ENCODE data around the gene PTER.

The PTER gene, protein sequence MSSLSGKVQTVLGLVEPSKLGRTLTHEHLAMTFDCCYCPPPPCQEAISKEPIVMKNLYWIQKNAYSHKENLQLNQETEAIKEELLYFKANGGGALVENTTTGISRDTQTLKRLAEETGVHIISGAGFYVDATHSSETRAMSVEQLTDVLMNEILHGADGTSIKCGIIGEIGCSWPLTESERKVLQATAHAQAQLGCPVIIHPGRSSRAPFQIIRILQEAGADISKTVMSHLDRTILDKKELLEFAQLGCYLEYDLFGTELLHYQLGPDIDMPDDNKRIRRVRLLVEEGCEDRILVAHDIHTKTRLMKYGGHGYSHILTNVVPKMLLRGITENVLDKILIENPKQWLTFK

DNA sequence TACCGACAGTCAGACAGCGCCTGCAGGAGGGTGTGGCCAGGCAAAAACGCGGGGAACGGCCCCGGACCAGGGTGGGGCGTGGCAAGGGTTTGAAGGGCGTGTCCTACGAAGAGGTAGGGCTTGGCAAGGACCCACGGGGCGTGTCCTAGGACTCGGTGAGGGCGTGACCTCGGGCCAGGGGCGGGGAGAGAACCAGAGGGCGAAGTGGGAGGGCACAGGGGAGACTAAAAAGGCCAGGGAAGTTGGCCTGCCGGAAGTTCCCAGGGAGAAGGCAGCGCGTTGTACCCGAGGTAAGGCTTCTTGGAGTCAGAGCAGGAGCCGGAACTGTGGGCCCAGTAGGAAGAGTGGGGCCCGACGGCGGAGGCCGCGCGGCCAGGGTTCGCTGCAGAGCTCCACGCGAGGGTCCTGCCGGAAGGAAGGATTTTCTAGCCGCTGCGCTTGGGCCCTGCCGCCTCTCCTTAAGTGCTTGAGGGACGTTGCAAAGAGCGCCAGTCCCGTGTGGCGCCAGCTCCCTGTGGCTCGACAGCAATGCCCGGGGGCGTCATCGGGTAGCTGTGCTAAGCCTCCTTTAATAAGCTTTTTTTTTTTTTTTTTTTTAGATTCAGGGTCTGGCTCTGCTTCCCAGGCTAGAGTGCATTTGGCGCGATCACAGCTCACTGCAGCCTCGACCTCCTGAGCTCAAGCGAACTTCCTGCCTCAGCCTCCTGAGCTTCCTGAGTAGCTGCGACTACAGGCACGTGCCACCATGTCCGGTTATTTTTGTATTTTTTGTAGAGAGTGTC, at the start of gene PTER:
TSS of gene PTER (plus strand) at position 253 of the 782 bp plus-strand sequence. CDS start 47,375 bp downstream, outside the sequence.
- H3K4me1 Mint-ChIP-seq, result peaks cover 20 to 25% of the 10 kb centered on the region in 2 donors
- peak; percentile 99 for ATAC-seq (replicated peaks)
- peaks cover 0 to 5% of the 10 kb centered on the region in 2 donors for H3K27me3 Mint-ChIP-seq
- H3K27ac Mint-ChIP-seq, result peak within 1 kb of the TSS; percentile 98
- H3K9me3 Mint-ChIP-seq, result no peaks in the 10 kb centered on the region
- peak; percentile 96 for DNase-seq
- H3K4me3 Mint-ChIP-seq, result peak within 1 kb of the TSS; percentile 90 to 94
- peaks cover 8 to 19% of the 10 kb centered on the region in 2 donors for H3K36me3 Mint-ChIP-seq

DNA sequence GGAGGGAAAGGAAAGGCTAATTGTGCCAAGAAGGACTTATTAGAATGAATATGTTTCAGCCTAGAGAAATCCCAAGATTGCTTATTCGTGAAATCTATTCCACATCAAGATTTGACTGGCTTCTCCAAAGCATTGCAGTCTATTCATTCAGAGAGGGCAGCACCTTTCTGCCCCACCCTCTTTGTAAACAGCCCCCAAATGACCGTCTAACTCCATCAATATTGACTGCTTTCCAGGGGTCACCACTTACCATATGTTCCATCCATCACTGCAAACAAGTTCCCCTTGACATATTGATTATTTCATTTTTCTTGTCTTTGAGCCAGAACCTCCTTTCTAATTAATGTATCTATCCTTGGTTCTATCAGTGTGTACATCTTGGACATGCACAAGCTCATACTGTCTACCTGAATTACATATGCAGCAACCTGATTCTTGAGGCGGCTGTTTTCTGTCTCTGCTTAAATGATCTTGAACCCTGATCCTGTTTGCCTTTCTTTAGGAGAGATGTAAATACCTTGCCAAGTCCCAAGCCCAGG, 44.2 kb upstream of the PTER start:
- DNase-seq (no peak), ATAC-seq (replicated peaks) (no peak)
- no peaks in the 10 kb centered on the region for H3K36me3 Mint-ChIP-seq
- no peaks in the 10 kb centered on the region for H3K4me1 Mint-ChIP-seq
- no peaks in the 10 kb centered on the region for H3K9me3 Mint-ChIP-seq
- peaks cover 13 to 20% of the 10 kb centered on the region in 2 donors for H3K27me3 Mint-ChIP-seq
- no peak overlapping the region for H3K27ac Mint-ChIP-seq
- H3K4me3 Mint-ChIP-seq, result no peak overlapping the region

DNA sequence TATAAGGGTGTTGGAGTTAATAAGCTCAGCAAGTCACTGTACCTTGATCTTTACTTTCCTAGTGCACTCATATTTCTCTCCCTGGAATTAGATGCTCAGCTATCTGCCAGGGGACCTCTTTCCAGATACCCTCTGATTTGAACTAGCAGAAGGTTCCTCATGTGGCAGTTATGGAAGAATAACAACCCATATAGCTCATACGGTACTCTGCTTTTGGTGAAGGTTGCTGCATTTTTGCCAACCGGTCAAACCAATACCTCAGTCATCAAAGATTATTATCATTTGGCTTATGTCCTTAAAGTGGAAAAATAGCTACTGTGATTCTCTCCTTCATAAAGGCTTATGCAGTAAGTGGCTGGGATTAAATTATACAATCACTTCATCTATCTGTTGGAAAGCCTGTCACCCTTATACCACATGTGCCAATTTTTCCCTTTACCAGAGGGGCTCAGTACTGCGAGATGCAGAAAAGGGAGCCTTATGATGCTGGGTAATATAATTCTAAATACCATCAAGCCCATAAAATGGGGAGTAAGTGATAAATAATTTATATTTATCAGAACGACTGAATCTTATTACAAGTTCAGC, 43.4 kb upstream of the PTER start:
- DNase-seq (no peak), ATAC-seq (replicated peaks) (no peak)
- H3K27me3 Mint-ChIP-seq, result peaks cover 18 to 21% of the 10 kb centered on the region in 2 donors
- no peaks in the 10 kb centered on the region for H3K4me1 Mint-ChIP-seq
- H3K36me3 Mint-ChIP-seq, result no peaks in the 10 kb centered on the region
- no peak overlapping the region for H3K4me3 Mint-ChIP-seq
- no peak overlapping the region for H3K27ac Mint-ChIP-seq
- no peaks in the 10 kb centered on the region for H3K9me3 Mint-ChIP-seq

DNA sequence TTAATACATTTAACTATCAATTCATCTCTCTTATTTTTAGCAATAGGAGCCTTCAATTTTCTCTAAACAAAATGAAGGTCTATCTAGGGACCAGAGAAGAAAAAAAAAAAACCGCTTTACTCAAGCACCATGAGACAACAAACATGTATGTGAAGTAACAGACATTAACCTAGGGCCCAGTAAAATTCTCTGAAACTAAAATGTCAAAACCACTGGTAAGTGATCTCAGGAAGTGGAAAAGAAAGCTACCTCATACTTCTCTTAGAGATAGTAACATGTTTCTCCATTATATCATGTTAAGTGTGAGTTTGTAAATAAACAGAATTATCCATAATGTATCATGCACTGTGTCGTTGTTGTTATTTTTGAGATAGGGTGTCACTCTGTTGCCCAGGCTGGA, 35.4 kb upstream of the PTER start:
- DNase-seq (no peak), ATAC-seq (replicated peaks) (no peak)
- Mint-ChIP-seq H3K27ac (no peak overlapping the region), H3K27me3 (peaks cover 15 to 19% of the 10 kb centered on the region in 2 donors), H3K4me1 (peaks cover 0 to 11% of the 10 kb centered on the region in 2 donors), H3K4me3 (no peak overlapping the region), H3K36me3 (no peaks in the 10 kb centered on the region), H3K9me3 (peaks cover 0 to 4% of the 10 kb centered on the region in 2 donors)

DNA sequence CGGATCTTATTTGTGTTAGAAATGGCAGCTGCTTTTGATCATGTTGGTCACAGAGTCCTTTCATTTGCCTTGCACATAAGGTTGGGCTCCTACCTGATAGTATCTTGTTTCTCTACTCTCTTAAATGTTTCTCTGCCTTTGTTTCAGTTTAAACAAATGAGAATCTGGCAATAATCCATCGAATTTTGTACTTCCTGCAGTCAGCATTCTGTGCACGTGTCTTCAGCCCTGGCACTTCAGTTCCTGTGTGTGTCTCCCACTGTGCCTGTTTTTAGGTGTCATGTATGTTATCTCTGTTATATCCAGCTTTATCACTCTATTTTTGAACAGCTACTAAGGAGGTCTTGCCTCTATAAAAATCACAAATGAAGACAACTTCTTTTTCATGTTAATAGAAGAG, 28.4 kb upstream of the PTER start:
- Mint-ChIP-seq H3K4me3 (no peak overlapping the region), H3K36me3 (no peaks in the 10 kb centered on the region), H3K4me1 (peaks cover 2 to 12% of the 10 kb centered on the region in 2 donors), H3K27ac (no peak overlapping the region), H3K9me3 (peaks cover 0 to 4% of the 10 kb centered on the region in 2 donors), H3K27me3 (peaks cover 17 to 25% of the 10 kb centered on the region in 2 donors)
- DNase-seq (no peak), ATAC-seq (replicated peaks) (no peak)

DNA sequence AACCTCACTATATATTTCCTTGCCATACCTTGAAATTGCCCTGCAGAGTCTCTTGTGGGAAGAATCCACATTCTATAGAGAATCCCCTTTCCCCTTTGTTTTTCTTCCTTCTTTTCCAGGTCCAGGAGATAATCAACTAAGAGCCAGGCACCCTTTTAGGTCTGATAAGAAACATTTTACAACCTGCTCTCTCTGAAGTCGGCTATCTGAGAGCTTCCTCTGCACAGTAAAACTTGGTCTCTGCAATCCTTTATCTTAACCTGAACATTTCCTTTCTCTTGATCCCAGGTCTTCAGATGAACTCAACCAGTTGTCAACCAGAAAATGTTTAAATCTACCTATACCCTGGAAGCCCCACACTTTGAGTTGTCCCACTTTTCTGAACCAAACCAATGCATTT, 19.5 kb upstream of the PTER start:
- no peak for ATAC-seq (replicated peaks)
- Mint-ChIP-seq H3K4me3 (no peak overlapping the region), H3K9me3 (peaks cover 0 to 1% of the 10 kb centered on the region in 2 donors), H3K27me3 (peaks cover 15 to 30% of the 10 kb centered on the region in 2 donors), H3K36me3 (no peaks in the 10 kb centered on the region), H3K27ac (no peak overlapping the region), H3K4me1 (peaks cover 0 to 4% of the 10 kb centered on the region in 2 donors)
- no peak for DNase-seq

DNA sequence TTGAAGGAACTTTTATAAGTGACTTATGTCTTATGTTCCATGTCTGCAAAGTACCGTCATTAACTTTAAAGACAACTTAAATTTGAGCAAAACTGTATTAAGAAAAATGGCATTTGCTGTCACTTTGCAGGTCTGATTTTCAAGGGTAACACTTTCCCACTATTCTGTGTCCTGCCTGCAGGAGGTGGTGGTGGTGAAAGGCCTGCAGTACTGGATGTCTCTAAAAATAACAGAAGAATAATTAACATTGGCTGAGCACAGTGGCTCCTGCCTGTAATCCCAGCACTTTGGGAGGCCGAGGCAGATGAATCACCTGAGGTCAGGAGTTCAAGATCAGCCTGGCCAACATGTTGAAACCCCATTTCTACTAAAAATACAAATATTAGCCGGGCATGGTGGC, 13.2 kb upstream of the PTER start:
- Mint-ChIP-seq H3K27me3 (peaks cover 10 to 29% of the 10 kb centered on the region in 2 donors), H3K9me3 (peaks cover 5 to 9% of the 10 kb centered on the region in 2 donors)
- DNase-seq, result no peak

DNA sequence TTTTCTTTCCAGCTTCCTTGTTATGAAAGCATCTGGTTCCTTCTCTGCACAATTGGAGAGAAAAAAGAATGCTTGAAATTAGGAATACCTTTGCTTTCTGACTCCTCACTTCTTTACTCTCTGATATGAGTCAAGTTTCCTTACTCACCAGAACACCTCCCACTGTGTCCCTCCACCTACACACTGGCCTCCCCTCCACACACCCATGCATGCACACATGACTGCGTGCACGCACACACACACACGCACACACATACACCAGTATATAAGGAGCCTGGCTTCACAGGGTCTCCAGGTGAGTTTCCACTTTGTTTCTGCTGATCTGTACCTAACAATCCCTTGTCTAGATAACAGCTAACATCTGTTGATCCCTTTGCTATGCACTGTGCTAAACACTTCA, 11.4 kb upstream of the PTER start:
- Mint-ChIP-seq H3K36me3 (peaks cover 0 to 5% of the 10 kb centered on the region in 2 donors), H3K27ac (no peak overlapping the region), H3K4me1 (no peaks in the 10 kb centered on the region), H3K27me3 (peaks cover 5 to 20% of the 10 kb centered on the region in 2 donors), H3K4me3 (no peak overlapping the region), H3K9me3 (peaks cover 5 to 9% of the 10 kb centered on the region in 2 donors)
- DNase-seq (no peak), ATAC-seq (replicated peaks) (no peak)

More for the DNA sequence above, 13.2 kb upstream of the PTER start:
- ATAC-seq (replicated peaks), result no peak
- Mint-ChIP-seq H3K4me3 (no peak overlapping the region), H3K36me3 (peaks cover 0 to 5% of the 10 kb centered on the region in 2 donors), H3K27ac (no peak overlapping the region), H3K4me1 (no peaks in the 10 kb centered on the region)

DNA sequence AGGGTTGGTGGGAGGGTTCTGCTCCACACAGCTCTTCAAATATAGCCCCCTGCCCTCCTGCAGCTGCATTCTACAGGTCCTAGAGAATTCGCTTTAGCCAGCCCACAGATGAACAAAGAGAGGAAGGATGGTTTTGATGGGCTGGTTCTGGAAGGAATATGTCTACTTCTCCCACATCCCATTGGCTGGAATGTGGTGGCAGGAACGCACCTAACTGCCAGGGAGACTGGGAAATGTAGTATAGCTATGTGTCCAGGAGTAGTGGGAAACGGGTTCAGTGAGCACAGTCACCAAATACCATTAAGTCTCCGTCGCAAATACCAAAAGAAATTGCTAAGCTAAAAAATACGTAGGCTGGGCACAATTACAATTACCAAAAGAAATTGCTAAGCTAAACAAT, 7.3 kb upstream of the PTER start:
- ATAC-seq (replicated peaks), result no peak
- no peak overlapping the region for H3K27ac Mint-ChIP-seq
- DNase-seq, result no peak
- H3K4me1 Mint-ChIP-seq, result no peaks in the 10 kb centered on the region
- peaks cover 7 to 10% of the 10 kb centered on the region in 2 donors for H3K27me3 Mint-ChIP-seq
- peaks cover 5 to 9% of the 10 kb centered on the region in 2 donors for H3K9me3 Mint-ChIP-seq
- peaks cover 0 to 5% of the 10 kb centered on the region in 2 donors for H3K36me3 Mint-ChIP-seq
- H3K4me3 Mint-ChIP-seq, result no peak overlapping the region

DNA sequence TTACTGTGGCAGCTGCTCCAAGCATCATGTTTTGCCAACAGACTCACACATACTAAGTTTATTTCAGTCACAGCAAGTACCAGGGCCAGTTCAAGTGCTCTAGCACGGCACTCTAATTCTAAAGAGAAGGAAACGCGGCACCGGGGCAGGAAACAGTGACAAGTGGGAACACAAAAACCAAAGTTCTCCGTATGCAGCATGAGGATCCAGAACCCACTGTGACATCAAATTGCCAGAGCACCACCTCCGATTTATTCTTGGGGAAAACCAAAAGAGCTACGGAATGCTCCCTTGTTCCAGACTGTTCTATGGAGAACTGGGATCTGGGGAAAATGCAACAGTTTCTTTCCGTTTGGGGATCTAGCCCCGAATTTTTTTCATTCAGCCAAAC, 448 bp upstream of the PTER start:
- H3K4me3 Mint-ChIP-seq, result peak overlapping the region; percentile 90 to 94
- H3K27ac Mint-ChIP-seq, result peak overlapping the region; percentile 98
- peaks cover 20 to 25% of the 10 kb centered on the region in 2 donors for H3K4me1 Mint-ChIP-seq
- peaks cover 8 to 19% of the 10 kb centered on the region in 2 donors for H3K36me3 Mint-ChIP-seq
- ATAC-seq (replicated peaks), result peak; percentile 2 to 8
- no peaks in the 10 kb centered on the region for H3K9me3 Mint-ChIP-seq
- no peak for DNase-seq
- peaks cover 0 to 5% of the 10 kb centered on the region in 2 donors for H3K27me3 Mint-ChIP-seq

DNA sequence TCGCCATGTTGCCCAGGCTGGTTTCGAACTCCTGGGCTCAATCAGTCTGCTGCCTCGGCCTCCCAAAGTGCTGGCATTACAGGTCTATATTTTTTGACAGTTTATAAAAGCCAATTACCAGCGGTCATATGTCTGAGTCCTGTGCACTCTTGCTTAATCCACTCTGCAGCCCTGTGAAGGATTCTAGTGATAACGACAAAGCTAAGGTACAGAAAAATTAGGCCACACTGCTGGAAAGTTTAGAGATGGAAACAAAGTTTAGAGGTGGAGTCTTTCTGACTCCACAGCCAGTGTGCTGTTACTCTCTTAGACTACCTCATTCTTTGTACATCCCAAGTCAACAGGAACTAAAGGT, 707 bp downstream of the PTER start:
- Mint-ChIP-seq H3K9me3 (no peaks in the 10 kb centered on the region), H3K27me3 (peaks cover 0 to 5% of the 10 kb centered on the region in 2 donors), H3K27ac (peak overlapping the region; percentile 98), H3K36me3 (peaks cover 9 to 21% of the 10 kb centered on the region in 2 donors), H3K4me1 (peaks cover 20 to 25% of the 10 kb centered on the region in 2 donors), H3K4me3 (peak overlapping the region; percentile 90 to 94)
- no peak for ATAC-seq (replicated peaks)
- DNase-seq, result no peak

DNA sequence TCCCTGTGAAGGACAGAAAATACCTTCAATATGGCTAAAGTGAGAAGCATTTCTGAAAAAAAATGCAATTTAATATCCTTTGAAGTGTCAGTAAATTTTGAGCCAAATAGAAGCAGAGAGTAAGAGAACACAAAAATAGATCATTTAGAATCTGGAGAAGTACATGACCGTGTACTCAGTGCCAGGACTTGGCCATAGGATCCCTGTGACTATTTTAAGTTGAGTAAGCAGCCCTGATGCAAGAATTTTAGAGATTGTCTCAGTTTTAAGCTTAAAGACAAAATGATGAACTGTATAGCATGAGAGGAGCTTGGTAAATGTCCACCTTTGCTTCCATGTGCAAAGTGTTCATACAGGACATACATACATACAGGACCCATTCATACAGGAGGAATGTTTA, 2.5 kb downstream of the PTER start:
- ATAC-seq (replicated peaks) (no peak), DNase-seq (no peak)
- H3K36me3 Mint-ChIP-seq, result peaks cover 13 to 32% of the 10 kb centered on the region in 2 donors
- no peaks in the 10 kb centered on the region for H3K9me3 Mint-ChIP-seq
- peaks cover 20 to 29% of the 10 kb centered on the region in 2 donors for H3K4me1 Mint-ChIP-seq
- peak overlapping the region in 1 of 2 donors; percentile 26 for H3K4me3 Mint-ChIP-seq
- H3K27ac Mint-ChIP-seq, result no peak overlapping the region
- H3K27me3 Mint-ChIP-seq, result no peaks in the 10 kb centered on the region

DNA sequence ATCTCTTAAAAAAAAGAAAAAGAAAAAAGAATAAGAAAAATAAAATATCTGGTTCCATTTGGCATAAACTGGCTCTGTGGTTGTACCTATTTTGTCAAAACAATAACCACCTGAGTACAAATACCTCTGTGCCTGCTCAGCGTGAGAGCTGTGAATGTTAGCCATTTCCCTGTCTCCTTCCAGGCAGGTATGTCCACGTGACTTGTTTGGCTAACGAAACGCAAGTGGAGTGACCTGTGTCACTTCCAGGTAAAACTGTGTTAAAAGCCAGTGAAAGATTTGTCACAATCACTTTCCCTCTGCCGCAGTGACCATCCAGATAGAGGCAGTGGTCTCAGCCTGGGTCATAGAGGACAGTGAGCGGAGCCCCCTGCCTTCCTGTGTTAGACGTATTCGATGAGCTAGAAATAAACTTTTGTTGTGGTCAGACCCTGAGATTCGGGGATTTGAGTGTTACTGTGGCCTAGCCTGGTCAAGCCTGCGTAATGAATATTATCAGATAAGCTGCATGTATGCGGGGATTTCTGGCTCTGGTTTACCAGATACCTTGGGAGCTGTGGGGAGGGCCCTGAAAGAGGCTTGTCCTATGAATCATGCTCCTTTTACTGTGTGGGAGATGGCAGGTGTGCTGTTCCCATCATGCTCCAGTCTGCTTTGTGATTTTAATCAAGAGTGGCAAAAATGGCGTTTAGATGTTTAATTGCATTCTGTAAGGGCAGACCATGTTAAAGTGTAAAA, 3.8 kb downstream of the PTER start:
- Mint-ChIP-seq H3K36me3 (peaks cover 13 to 32% of the 10 kb centered on the region in 2 donors), H3K9me3 (no peaks in the 10 kb centered on the region), H3K27ac (no peak overlapping the region), H3K27me3 (no peaks in the 10 kb centered on the region), H3K4me1 (peaks cover 22 to 29% of the 10 kb centered on the region in 2 donors), H3K4me3 (no peak overlapping the region)
- DNase-seq (no peak), ATAC-seq (replicated peaks) (no peak)

All from stimulated activated naive B cell treated with anti-CD40 and anti-IgM and Interleukin-4, amounts not matched to agents 10 μg/mL and 1 μg/mL and 100 μg/mL, for 72 hours (primary cell).